NCI-H524 (cell line): ENCODE measurements around the gene SCYGR3.

ENCODE experiments used
- DNase-seq, 2 experiments: peaks; one replicate each; lab custom pipeline; 2025; lab: John Stamatoyannopoulos, UW

Gene SCYGR3

GRCh38 chr2:227614740-227615139, at the start of gene SCYGR3:
Gene SCYGR3 (minus strand): TSS chr2:227614840. CDS start chr2:227614840, 0 bp downstream.
- no peak for DNase-seq

- DNase-seq: no peak
Measured at GRCh38 chr2:227661827-227662226, 47.2 kb upstream of the SCYGR3 start.

- DNase-seq: no peak
Measured at GRCh38 chr2:227661025-227661649, 46.5 kb upstream of the SCYGR3 start.

- DNase-seq: no peak
Measured at GRCh38 chr2:227657199-227657845, 42.7 kb upstream of the SCYGR3 start.

- DNase-seq: no peak
Measured at GRCh38 chr2:227655454-227655853, 40.8 kb upstream of the SCYGR3 start.

GRCh38 chr2:227654426-227654825, 39.8 kb upstream of the SCYGR3 start:
- DNase-seq: no peak

GRCh38 chr2:227653419-227653818, 38.8 kb upstream of the SCYGR3 start:
- no peak for DNase-seq

- DNase-seq: no peak
Measured at GRCh38 chr2:227643990-227644551, 29.4 kb upstream of the SCYGR3 start.

GRCh38 chr2:227642656-227643055, 28.0 kb upstream of the SCYGR3 start:
- DNase-seq: no peak

- DNase-seq: no peak
Measured at GRCh38 chr2:227634201-227634600, 19.6 kb upstream of the SCYGR3 start.

GRCh38 chr2:227632827-227633226, 18.2 kb upstream of the SCYGR3 start:
- DNase-seq: no peak

- DNase-seq: no peak
Measured at GRCh38 chr2:227630322-227630721, 15.7 kb upstream of the SCYGR3 start.

- no peak for DNase-seq
Measured at GRCh38 chr2:227629435-227629834, 14.8 kb upstream of the SCYGR3 start.

- no peak for DNase-seq
Measured at GRCh38 chr2:227627769-227628168, 13.1 kb upstream of the SCYGR3 start.

- no peak for DNase-seq
Measured at GRCh38 chr2:227626580-227627151, 12.0 kb upstream of the SCYGR3 start.

- no peak for DNase-seq
Measured at GRCh38 chr2:227625420-227625819, 10.8 kb upstream of the SCYGR3 start.

GRCh38 chr2:227623226-227623625, 8.6 kb upstream of the SCYGR3 start:
- DNase-seq: no peak

GRCh38 chr2:227617316-227618230, 2.9 kb upstream of the SCYGR3 start, which contains the start of gene SCYGR4:
Gene SCYGR4 (plus strand): TSS chr2:227617498. CDS start chr2:227617498, 0 bp downstream.
- DNase-seq: no peak

GRCh38 chr2:227616631-227617030, 2.0 kb upstream of the SCYGR3 start:
- no peak for DNase-seq

GRCh38 chr2:227615906-227616305, 1.3 kb upstream of the SCYGR3 start:
- no peak for DNase-seq

GRCh38 chr2:227615181-227615580, 541 bp upstream of the SCYGR3 start:
- no peak for DNase-seq

GRCh38 chr2:227614246-227614645, 394 bp downstream of the SCYGR3 start:
- no peak for DNase-seq
